ENCODE results near the gene KLHDC1. TPM values are rescaled to one million over a fixed set of nuclear protein-coding genes. Genes with fewer than 3 reads are reported as not detected.
A peak's percentile ranks its signal among the peaks of the same experiment; 100 is the strongest.

Gene KLHDC1
- total and polyA plus RNA-seq, 9 of the 15 experiments (the other 6 are each of a cell fraction or from before 2014, with no cell fraction given): 0.08 to 0.41 (median 0.18) TPM

DNA sequence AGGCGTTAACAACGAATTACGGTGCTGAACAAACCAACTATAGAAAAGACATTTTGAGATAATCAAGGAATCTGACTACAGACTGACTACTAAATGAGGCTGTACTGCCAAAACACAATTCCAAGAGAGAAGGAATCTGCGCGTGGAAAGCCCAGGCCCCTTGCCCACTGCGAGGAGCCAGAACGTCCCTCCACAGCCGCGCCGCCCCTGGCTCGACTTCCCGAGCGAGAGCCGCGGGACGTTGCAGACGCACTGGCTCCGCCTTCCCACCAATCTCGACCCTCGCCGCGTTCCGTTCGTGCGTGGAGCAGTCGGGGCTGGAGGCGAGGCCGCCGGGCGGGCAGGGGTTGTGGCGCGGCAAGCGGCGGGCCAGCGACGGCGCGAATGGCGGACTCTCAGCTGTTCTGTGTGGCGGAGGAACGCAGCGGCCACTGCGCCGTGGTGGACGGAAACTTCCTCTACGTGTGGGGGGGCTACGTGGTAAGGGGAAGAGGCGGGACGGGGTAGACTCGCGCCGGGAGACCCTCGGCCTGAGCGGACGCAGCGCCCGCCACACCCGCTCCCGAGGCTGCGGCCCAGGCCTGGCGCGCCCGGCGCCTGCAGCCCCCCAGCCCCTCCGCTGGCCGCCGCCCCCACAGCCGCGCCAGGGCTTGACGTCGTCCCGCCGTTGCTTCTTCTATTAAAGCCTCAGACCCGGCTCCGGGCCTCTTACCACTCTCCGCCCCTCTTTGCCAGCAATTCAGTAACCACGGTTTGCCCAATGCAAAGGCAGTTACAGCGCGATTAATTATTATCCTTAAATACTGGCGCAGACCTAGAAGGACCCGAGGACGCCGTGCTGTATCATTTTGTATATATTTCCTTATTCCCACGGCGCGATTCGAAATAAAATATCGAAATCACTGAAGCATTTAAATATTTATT is at the start of gene KLHDC1 (continued):
- TF ChIP-seq ATF6 (CRISPR knock-in tag; IDR thresholded peaks at IDR 0.05): no peak
- no peak for TF ChIP-seq SNRNP70 (optimal IDR thresholded peaks at IDR 0.05; ENCODE audit: low read depth, low read length)
- TF ChIP-seq PML (IDR thresholded peaks at IDR 0.05; ENCODE audit: low read length): no peak
- no peak for TF ChIP-seq ZNF57 (CRISPR knock-in tag; IDR thresholded peaks at IDR 0.05)
- TF ChIP-seq GTF2A2 (tag; IDR thresholded peaks at IDR 0.05): no peak
- TF ChIP-seq PURB (CRISPR knock-in tag; IDR thresholded peaks at IDR 0.05; ENCODE audit: low read depth): no peak
- TF ChIP-seq TAF1 (IDR thresholded peaks at IDR 0.05; ENCODE audit: control insufficient read depth, extremely low read depth, insufficient read depth, low read length, severe bottlenecking): peak; percentile 33
- peak; percentile 93 for TF ChIP-seq MTA3 (IDR thresholded peaks at IDR 0.05; ENCODE audit: borderline replicate concordance)
- no peak for TF ChIP-seq ETS2 (tag; IDR thresholded peaks at IDR 0.05; ENCODE audit: borderline replicate concordance, poor library complexity, severe bottlenecking)
- TF ChIP-seq ZFPM2 (CRISPR knock-in tag; IDR thresholded peaks at IDR 0.05): no peak
- TF ChIP-seq KDM2B (CRISPR knock-in tag; IDR thresholded peaks at IDR 0.05): no peak
- TF ChIP-seq ZC3H8 (IDR thresholded peaks at IDR 0.05): no peak
- no peak for TF ChIP-seq TEAD4 (IDR thresholded peaks at IDR 0.05; ENCODE audit: low read length)
- no peak for TF ChIP-seq TEAD4 (CRISPR knock-in tag; IDR thresholded peaks at IDR 0.05; ENCODE audit: borderline replicate concordance)
- no peak for TF ChIP-seq RUNX1 (IDR thresholded peaks at IDR 0.05; ENCODE audit: low read depth)
- TF ChIP-seq ZNF830 (CRISPR knock-in tag; IDR thresholded peaks at IDR 0.05): no peak
- no peak for TF ChIP-seq SIX5 (IDR thresholded peaks at IDR 0.05; ENCODE audit: borderline replicate concordance in 1 of 2, insufficient read depth in 1 of 2, low read depth in 1 of 2, low read length in 2 of 2)
- peak; percentile 73 for TF ChIP-seq KDM5B (IDR thresholded peaks at IDR 0.05; ENCODE audit: insufficient replicate concordance, low read depth, low read length)
- TF ChIP-seq IRF1 (CRISPR knock-in tag; IDR thresholded peaks at IDR 0.05; ENCODE audit: borderline replicate concordance): no peak
- TF ChIP-seq KLF10 (CRISPR knock-in tag; IDR thresholded peaks at IDR 0.05): no peak
- TF ChIP-seq ZBED1 (IDR thresholded peaks at IDR 0.05): no peak
- no peak for TF ChIP-seq ZNF324 (CRISPR knock-in tag; IDR thresholded peaks at IDR 0.05)
- 0 out of 4 replicates have a peak, but pooled peaks of 1 of the 2 experiments have one; percentile 2 for TF ChIP-seq RAD21 (CRISPR knock-in tag; conservative IDR thresholded peaks at IDR 0.05 in 1 of 2, IDR thresholded peaks at IDR 0.05 in 1 of 2)
- no peak for TF ChIP-seq ESRRB (CRISPR knock-in tag; IDR thresholded peaks at IDR 0.05; ENCODE audit: borderline replicate concordance)
- TF ChIP-seq MTA2 (IDR thresholded peaks at IDR 0.05; ENCODE audit: low read depth): no peak
- TF ChIP-seq ZNF561 (CRISPR knock-in tag; conservative IDR thresholded peaks at IDR 0.05): no peak
- no peak for TF ChIP-seq RFX7 (CRISPR knock-in tag; IDR thresholded peaks at IDR 0.05)

Measured in K562 (cell line).